A673 (cell line): ENCODE results near the gene BRINP2. TPM values are rescaled to one million over a fixed set of nuclear protein-coding genes. Genes with fewer than 3 reads are reported as not detected.

Experiments
- BruUV-seq: library from RNA; stranded (reverse); fragments of 400-500 nt; replicated peaks from 2 replicates; lab custom pipeline; 2021; lab: Mats Ljungman, UMichigan
- CTCF ChIA-PET: fragments of 300-600 bp; sonication (Branson Sonifier 250); formaldehyde crosslinking; loops from one replicate; lab custom pipeline; 2022; ENCODE audit warnings: antibody characterized with exemption; lab: Charles Lee
- POLR2A ChIA-PET: fragments of 300-600 bp; sonication (Branson Sonifier 250); formaldehyde crosslinking; loops from one replicate; lab custom pipeline; 2022; ENCODE audit warnings: antibody characterized with exemption; ENCODE audit not compliant: low non-redundant PET; lab: Charles Lee
- DNase-seq: peaks from one replicate; pipeline ENCODE4 v3.0.0-alpha.2; 2015; ENCODE audit warnings: low spot score
- H3K27ac ChIP-seq: fragments of 200-600 bp; sonication (generic); 2 replicates; pipeline ENCODE4 v1.5.1; 2016; ENCODE audit warnings: mixed run types, low read depth, mild to moderate bottlenecking, mixed read lengths, antibody characterized with exemption, low read length; ENCODE audit not compliant: poor library complexity, severe bottlenecking
- H3K27me3 ChIP-seq: fragments of 200-600 bp; sonication (generic); replicated peaks from 2 replicates; pipeline ENCODE4 v1.6.1; 2017; ENCODE audit warnings: mixed run types, low read depth, mild to moderate bottlenecking, mixed read lengths, antibody characterized with exemption, low read length; ENCODE audit not compliant: insufficient read depth, poor library complexity
- H3K36me3 ChIP-seq: fragments of 200-600 bp; sonication (generic); 2 replicates; pipeline ENCODE4 v1.6.1; 2016; ENCODE audit warnings: mixed run types, mild to moderate bottlenecking, mixed read lengths, antibody characterized with exemption, low read length; ENCODE audit not compliant: insufficient read depth, poor library complexity, severe bottlenecking
- H3K4me1 ChIP-seq: fragments of 200-600 bp; sonication (generic); 2 replicates; pipeline ENCODE4 v1.6.1; 2017; ENCODE audit warnings: mixed run types, mild to moderate bottlenecking, mixed read lengths, antibody characterized with exemption, low read length; ENCODE audit not compliant: insufficient read depth, poor library complexity, severe bottlenecking
- H3K4me3 ChIP-seq: fragments of 200-600 bp; sonication (generic); 2 replicates; pipeline ENCODE4 v1.5.1; 2016; ENCODE audit warnings: low read depth, mixed run types, mild to moderate bottlenecking, mixed read lengths, low read length; ENCODE audit not compliant: poor library complexity, severe bottlenecking
- H3K9me3 ChIP-seq: fragments of 200-600 bp; sonication (generic); 2 replicates; pipeline ENCODE4 v1.6.1; 2016; ENCODE audit warnings: mixed run types, low read depth, mild to moderate bottlenecking, mixed read lengths, antibody characterized with exemption, low read length; ENCODE audit not compliant: poor library complexity, severe bottlenecking
- EZH2 ChIP-seq: fragments of 200-600 bp; sonication (generic); IDR thresholded peaks from 2 replicates; pipeline ENCODE4 v1.6.1; 2017; ENCODE audit warnings: borderline replicate concordance, low read depth, mild to moderate bottlenecking, mixed read lengths, antibody characterized with exemption, low read length; ENCODE audit not compliant: poor library complexity, severe bottlenecking
- intact Hi-C: fragments of 100-400 bp; cut with micrococcal nuclease; formaldehyde crosslinking; loops from one replicate; pipeline ENCODE4 v1.10.0; 2022; ENCODE audit not compliant: unreplicated experiment
- total RNA-seq: library from RNA; stranded (reverse); gene quantifications from 2 replicates; pipeline ENCODE4 v1.2.3, GENCODE V29; 2021
- TF ChIP-seq, protein P1 (sequence below): fragments of 300-800, 200-600 bp; sonication (generic); conservative IDR thresholded peaks from 2 replicates; pipeline ENCODE4 v1.5.1; 2017; ENCODE audit warnings: low read depth, mild to moderate bottlenecking, antibody characterized with exemption, low read length, moderate library complexity, mixed read lengths

The BRINP2 gene
- total RNA-seq, 1 experiment from 2014 or later, result 0.67 TPM

DNA sequence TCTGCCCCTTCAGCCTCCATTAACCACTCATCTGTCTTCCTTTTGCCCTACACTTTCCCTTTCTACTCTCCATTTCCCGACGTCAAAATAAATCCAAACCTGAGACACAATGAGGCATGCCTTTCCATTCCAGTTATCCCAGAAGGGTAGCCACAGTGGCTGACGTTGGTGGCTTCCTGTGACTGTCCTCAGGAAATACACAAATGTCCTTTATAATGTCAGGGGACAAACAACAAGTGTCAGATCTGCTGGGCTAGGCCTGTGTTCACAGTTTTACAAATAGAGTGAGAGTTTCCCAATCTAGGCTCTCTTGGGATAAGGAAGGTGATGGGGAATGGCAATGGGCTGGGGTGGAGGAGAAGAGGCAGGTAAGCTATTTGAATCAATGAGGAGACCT is 135.3 kb downstream of the BRINP2 start:
- Histone ChIP-seq H3K4me1 (no peaks in the 10 kb centered on the region), H3K4me3 (no peak overlapping the region), H3K27ac (no peak overlapping the region), H3K9me3 (no peaks in the 10 kb centered on the region), H3K36me3 (no peaks in the 10 kb centered on the region), H3K27me3 (no peaks in the 10 kb centered on the region)
- CTCF ChIA-PET, result no interaction called here
- BruUV-seq, result no TSS peak
- no peak for TF ChIP-seq EZH2
- TF ChIP-seq, protein P1, sequence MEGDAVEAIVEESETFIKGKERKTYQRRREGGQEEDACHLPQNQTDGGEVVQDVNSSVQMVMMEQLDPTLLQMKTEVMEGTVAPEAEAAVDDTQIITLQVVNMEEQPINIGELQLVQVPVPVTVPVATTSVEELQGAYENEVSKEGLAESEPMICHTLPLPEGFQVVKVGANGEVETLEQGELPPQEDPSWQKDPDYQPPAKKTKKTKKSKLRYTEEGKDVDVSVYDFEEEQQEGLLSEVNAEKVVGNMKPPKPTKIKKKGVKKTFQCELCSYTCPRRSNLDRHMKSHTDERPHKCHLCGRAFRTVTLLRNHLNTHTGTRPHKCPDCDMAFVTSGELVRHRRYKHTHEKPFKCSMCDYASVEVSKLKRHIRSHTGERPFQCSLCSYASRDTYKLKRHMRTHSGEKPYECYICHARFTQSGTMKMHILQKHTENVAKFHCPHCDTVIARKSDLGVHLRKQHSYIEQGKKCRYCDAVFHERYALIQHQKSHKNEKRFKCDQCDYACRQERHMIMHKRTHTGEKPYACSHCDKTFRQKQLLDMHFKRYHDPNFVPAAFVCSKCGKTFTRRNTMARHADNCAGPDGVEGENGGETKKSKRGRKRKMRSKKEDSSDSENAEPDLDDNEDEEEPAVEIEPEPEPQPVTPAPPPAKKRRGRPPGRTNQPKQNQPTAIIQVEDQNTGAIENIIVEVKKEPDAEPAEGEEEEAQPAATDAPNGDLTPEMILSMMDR, result no peak
- intact Hi-C loops, result no loop called here
- no peak for DNase-seq
- POLR2A ChIA-PET, result no interaction called here

DNA sequence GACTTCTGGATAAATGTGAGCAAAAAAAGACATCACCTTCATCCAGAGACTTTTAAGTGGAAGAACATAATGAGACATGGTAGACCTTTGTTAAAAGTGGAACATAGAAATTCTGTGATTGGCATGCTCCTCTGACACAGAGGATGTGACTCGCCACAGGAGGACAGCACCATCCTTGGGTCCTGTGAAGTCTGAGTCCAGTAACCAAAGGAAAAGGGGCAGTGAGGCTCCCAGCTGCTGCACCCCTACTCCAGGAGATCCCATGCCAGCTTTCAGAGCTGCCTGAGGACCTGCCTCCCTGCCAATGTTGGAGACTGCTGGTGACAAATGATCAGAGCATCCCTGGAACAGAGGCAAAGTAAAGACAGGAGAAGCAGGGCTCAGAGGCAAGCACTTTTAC is 136.2 kb downstream of the BRINP2 start:
- H3K27me3 ChIP-seq, result no peaks in the 10 kb centered on the region
- ChIA-PET CTCF (no interaction called here), POLR2A (no interaction called here)
- no peaks in the 10 kb centered on the region for H3K4me1 ChIP-seq
- H3K36me3 ChIP-seq, result no peaks in the 10 kb centered on the region
- H3K27ac ChIP-seq, result no peak overlapping the region
- intact Hi-C loops, result no loop called here
- H3K4me3 ChIP-seq, result no peak overlapping the region
- no peak for DNase-seq
- BruUV-seq, result no TSS peak
- no peak for TF ChIP-seq EZH2
- TF ChIP-seq, protein P1, result no peak
- H3K9me3 ChIP-seq, result no peaks in the 10 kb centered on the region

DNA sequence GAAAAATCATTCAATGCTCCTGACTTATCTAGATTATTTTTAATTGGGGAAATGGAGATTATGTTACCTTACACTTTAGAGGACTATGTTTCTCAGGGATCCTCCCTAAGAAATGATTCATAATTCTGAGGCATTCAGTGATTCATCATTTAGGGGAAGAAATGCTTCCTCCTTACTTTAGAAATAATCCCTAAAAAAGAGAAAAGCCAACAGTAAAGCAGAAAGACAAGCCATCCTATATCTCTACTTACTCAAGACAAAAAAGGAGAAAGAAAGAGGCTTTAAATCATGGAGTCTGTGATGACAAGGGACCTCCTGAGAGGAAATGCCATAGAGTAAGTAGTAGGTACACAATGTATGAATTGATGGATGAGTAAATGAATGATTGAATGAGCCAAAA is 137.0 kb downstream of the BRINP2 start:
- Histone ChIP-seq H3K36me3 (no peaks in the 10 kb centered on the region), H3K4me3 (no peak overlapping the region), H3K27me3 (no peaks in the 10 kb centered on the region), H3K27ac (no peak overlapping the region), H3K9me3 (no peaks in the 10 kb centered on the region), H3K4me1 (no peaks in the 10 kb centered on the region)
- ChIA-PET POLR2A (no interaction called here), CTCF (no interaction called here)
- intact Hi-C loops, result no loop called here
- no peak for TF ChIP-seq EZH2
- TF ChIP-seq, protein P1, result no peak
- no peak for DNase-seq
- no TSS peak for BruUV-seq
